ENCODE data around the gene CD33. TPM values are rescaled to one million over a fixed set of nuclear protein-coding genes. Genes with fewer than 3 reads are reported as not detected.

CD33 gene
- total RNA-seq, 1 experiment from 2014 or later, result 0.35 TPM

GRCh38 chr19:51211833-51212232, 13.0 kb upstream of the CD33 start:
- Histone ChIP-seq H3T11ph (ENCODE audit: low read length) (no peak overlapping the region), H3K4me2 (ENCODE audit: insufficient read depth, insufficient read length, low read length) (no peak overlapping the region), H4K91ac (ENCODE audit: insufficient read length, low read depth, low read length) (no peak overlapping the region), H3K27me3 (ENCODE audit: insufficient read depth, low read length) (no peaks in the 10 kb centered on the region), H2BK5ac (ENCODE audit: insufficient read length, low read length) (no peak overlapping the region), H2BK20ac (ENCODE audit: low read depth, low read length, poor library complexity, severe bottlenecking) (no peak overlapping the region), H3K56ac (ENCODE audit: insufficient read length, low read depth, low read length) (no peak overlapping the region), H4K20me1 (ENCODE audit: control insufficient read depth, insufficient read depth, insufficient read length) (no peaks in the 10 kb centered on the region), H2BK120ac (ENCODE audit: low read depth, low read length, poor library complexity, severe bottlenecking) (no peak overlapping the region), H3K18ac (ENCODE audit: insufficient read length, low read depth, low read length) (no peak overlapping the region), H3K4me1 (ENCODE audit: insufficient read depth, low read length) (no peaks in the 10 kb centered on the region; the same call in 1 of the 2 replicates), H3K9me3 (ENCODE audit: control insufficient read depth, low read depth, low read length) (no peaks in the 10 kb centered on the region), H3K23me2 (ENCODE audit: insufficient read length, low read depth, low read length, poor library complexity, severe bottlenecking) (peaks cover 7% of the 10 kb centered on the region), H3K9ac (ENCODE audit: extremely low read depth, insufficient read length, low read length) (no peak overlapping the region), H3K4ac (ENCODE audit: low read depth, low read length) (no peak overlapping the region), H2BK15ac (ENCODE audit: low read depth, low read length) (no peak overlapping the region), H3K79me1 (ENCODE audit: insufficient read depth, low read depth, low read length, poor library complexity, severe bottlenecking) (no peaks in the 10 kb centered on the region), H3K79me2 (ENCODE audit: insufficient read depth, low read length) (no peaks in the 10 kb centered on the region), H2AFZ (ENCODE audit: low read length) (no peak overlapping the region), H4K5ac (ENCODE audit: insufficient read length, low read depth, low read length) (no peak overlapping the region), H2AK5ac (ENCODE audit: insufficient read length, low read length) (no peak overlapping the region), H3K14ac (ENCODE audit: insufficient read depth, low read length) (no peak overlapping the region), H2BK12ac (ENCODE audit: insufficient read length, low read depth, low read length) (no peak overlapping the region), H3K27ac (ENCODE audit: insufficient read length, low read depth, low read length) (no peak overlapping the region), H4K8ac (replicated peaks; ENCODE audit: insufficient read length, low read depth, low read length) (no peak overlapping the region), H3K23ac (ENCODE audit: insufficient read length, low read depth, low read length) (no peak overlapping the region)
- Mint-ChIP-seq H3K27me3 (ENCODE audit: low read depth) (peaks cover 15% of the 10 kb centered on the region), H3K27ac (no peak overlapping the region), H3K9me3 (peaks cover 19 to 88% of the 10 kb centered on the region in 2 experiments), H3K4me1 (no peaks in the 10 kb centered on the region), H3K4me3 (no peak overlapping the region), H3K36me3 (ENCODE audit: insufficient read depth in 1 of 3, low read depth in 3 of 3) (peaks cover 0 to 7% (median 1%) of the 10 kb centered on the region in 3 experiments; a peak in 3 of 7 replicates)
- WGBS (ENCODE audit: extremely low coverage, insufficient read length, low lambda C conversion rate), result no CpG with 5 or more reads among the region's 9 CpGs
- DNase-seq, result no peak
- TF ChIP-seq CTCF (conservative IDR thresholded peaks at IDR 0.05), result no peak

Data from H9 (cell line).